RPMI8226 (cell line): ENCODE measurements around the gene CTLA4.

Source experiments
- DNase-seq: peaks from one replicate; pipeline ENCODE4 v3.0.0-alpha.2; 2015

The CTLA4 gene

GRCh38 chr2:203867561-203868200 lies at the start of gene CTLA4:
CTLA4 (plus strand) TSS chr2:203867771; CDS start chr2:203867943, 172 bp downstream.
- no peak for DNase-seq

- DNase-seq: no peak
Observed at GRCh38 chr2:203818656-203819055, 48.9 kb upstream of the CTLA4 start.

GRCh38 chr2:203819434-203820133 lies 48.0 kb upstream of the CTLA4 start:
- no peak for DNase-seq

- no peak for DNase-seq
Observed at GRCh38 chr2:203820969-203821368, 46.6 kb upstream of the CTLA4 start.

- DNase-seq: no peak
Observed at GRCh38 chr2:203822240-203822639, 45.3 kb upstream of the CTLA4 start.

GRCh38 chr2:203823173-203823572 lies 44.4 kb upstream of the CTLA4 start:
- no peak for DNase-seq

GRCh38 chr2:203824057-203824456 lies 43.5 kb upstream of the CTLA4 start:
- DNase-seq: no peak

- no peak for DNase-seq
Observed at GRCh38 chr2:203824603-203825002, 43.0 kb upstream of the CTLA4 start.

GRCh38 chr2:203826704-203827103 lies 40.9 kb upstream of the CTLA4 start:
- DNase-seq: no peak

GRCh38 chr2:203830304-203831055 lies 37.1 kb upstream of the CTLA4 start:
- no peak for DNase-seq

- no peak for DNase-seq
Observed at GRCh38 chr2:203835420-203835819, 32.2 kb upstream of the CTLA4 start.

- no peak for DNase-seq
Observed at GRCh38 chr2:203835892-203836800, 31.4 kb upstream of the CTLA4 start.

- no peak for DNase-seq
Observed at GRCh38 chr2:203840655-203841205, 26.8 kb upstream of the CTLA4 start.

GRCh38 chr2:203841654-203842053 lies 25.9 kb upstream of the CTLA4 start:
- no peak for DNase-seq

- no peak for DNase-seq
Observed at GRCh38 chr2:203842373-203842772, 25.2 kb upstream of the CTLA4 start.

- no peak for DNase-seq
Observed at GRCh38 chr2:203846490-203847105, 21.0 kb upstream of the CTLA4 start.

- no peak for DNase-seq
Observed at GRCh38 chr2:203849010-203849409, 18.6 kb upstream of the CTLA4 start.

GRCh38 chr2:203852760-203853159 lies 14.8 kb upstream of the CTLA4 start:
- DNase-seq: no peak

GRCh38 chr2:203853271-203853670 lies 14.3 kb upstream of the CTLA4 start:
- no peak for DNase-seq

- no peak for DNase-seq
Observed at GRCh38 chr2:203853722-203854121, 13.8 kb upstream of the CTLA4 start.

GRCh38 chr2:203855274-203855673 lies 12.3 kb upstream of the CTLA4 start:
- DNase-seq: no peak

GRCh38 chr2:203857656-203858055 lies 9.9 kb upstream of the CTLA4 start:
- DNase-seq: no peak
